Measurements from ENCODE around the gene DSTN.

DNA sequence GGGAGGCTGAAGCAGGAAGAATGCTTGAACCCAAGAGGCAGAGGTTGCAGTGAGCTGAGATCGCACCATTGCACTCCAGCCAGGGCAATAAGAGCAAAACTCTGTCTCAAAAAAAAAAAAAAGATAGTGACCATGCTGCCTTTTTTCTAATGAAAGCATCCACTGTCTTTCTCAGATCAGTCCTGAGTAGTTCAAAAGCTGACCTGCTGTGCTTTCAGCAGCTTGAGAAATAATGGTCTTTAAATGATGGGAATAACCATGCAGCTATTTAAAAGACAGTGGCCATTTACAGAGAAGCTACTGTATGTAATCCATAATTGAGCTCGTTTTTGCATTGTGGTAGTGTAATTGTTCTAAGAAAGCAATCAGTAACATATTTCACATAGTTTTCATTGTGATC, 36.1 kb downstream of the DSTN start:
- TF ChIP-seq ELF4 (IDR thresholded peaks at IDR 0.05) (no peak), SUZ12 (IDR thresholded peaks at IDR 0.05) (no peak), FOXM1 (IDR thresholded peaks at IDR 0.05; ENCODE audit: borderline replicate concordance) (no peak), NFRKB (IDR thresholded peaks at IDR 0.05) (no peak), L3MBTL2 (conservative IDR thresholded peaks at IDR 0.05) (no peak)
